HG03139 (cell line): ENCODE data around the gene CEBPZ.
"Not testable (repeated sequence)": the region's sequence is repeated elsewhere in the genome, so short reads cannot be mapped to it uniquely, and the experiment has no call there.

Source experiments
- ATAC-seq: cut with Tn5 transposase; IDR thresholded peaks from one replicate; pipeline ENCODE4 v1.9.1; 2021; ENCODE audit not compliant: unreplicated experiment

CEBPZ gene

DNA sequence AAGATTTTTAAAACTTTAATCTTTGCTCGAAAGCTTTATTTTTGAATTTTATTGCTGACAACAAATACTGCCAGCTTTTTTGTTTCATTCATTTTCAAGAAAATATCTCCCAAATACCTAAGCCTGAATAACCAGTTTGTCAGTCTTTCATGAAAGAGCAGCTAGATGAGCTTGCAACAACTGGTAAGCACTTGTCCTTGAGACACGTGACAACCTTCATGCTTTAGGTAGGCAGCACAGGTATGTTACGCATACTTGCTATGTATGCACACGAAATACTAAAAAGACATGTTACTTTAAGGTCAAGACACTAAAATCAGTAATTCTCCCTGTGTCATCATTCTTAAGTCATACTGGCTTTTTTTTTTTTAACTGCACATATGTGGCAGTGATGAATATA, 12.3 kb downstream of the CEBPZ start:
- ATAC-seq = no peak

DNA sequence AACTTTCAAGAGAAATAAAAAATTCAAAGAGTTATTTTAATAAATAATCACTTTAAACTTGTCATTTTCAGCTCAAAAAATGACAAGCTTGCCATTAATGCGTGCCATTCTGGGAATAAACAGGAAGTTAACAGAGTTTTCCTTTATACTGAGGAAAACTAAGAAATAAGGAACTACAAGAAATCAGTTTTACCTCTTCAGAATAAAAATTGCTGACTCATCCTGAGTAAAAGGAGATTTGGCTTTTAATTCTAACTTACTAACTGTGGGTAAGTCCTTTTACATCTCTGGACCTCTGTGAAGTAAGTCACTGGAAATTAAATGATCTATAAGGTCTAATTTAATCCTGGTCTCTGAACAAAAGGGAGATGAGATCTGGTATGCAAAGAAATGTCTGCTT, 16.1 kb downstream of the CEBPZ start:
- ATAC-seq = no peak

DNA sequence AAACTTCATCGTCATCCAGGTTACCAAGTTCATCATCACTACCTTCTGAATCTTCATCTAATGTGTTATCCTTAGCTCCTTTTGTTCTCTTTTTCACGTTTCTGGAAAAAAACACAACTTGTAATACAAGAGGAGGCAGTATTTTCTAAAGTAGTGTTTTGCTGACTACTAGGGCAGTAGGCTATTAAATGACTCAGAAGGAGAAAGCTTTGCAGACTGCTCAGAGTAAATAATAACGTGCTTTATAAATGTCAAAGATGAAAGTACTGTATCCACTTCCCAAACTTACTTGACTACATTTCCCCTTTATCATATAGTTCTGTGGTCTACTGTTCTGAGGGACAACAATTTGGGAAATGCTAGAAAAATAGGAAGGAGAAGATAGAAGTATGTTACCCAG, 19.5 kb downstream of the CEBPZ start:
- ATAC-seq = no peak

DNA sequence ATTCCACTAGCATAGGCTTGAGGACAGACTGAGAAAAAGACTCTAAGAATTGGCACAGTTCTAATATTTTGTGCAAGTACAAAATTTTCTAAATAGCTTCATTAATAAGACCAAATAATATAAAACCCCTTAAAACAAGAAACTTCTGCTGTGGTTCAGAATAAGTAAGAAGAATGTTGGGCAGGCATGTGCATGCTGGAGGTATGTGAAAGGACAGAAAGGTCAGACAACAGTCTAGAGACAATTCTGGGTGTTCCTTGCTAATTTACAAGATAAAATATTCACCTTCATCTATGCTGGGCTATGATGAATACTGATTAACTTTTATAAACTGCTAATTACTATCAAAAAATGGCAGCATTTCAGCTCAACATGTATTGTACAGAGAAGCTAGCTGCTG, 20.2 kb downstream of the CEBPZ start:
- no peak for ATAC-seq

DNA sequence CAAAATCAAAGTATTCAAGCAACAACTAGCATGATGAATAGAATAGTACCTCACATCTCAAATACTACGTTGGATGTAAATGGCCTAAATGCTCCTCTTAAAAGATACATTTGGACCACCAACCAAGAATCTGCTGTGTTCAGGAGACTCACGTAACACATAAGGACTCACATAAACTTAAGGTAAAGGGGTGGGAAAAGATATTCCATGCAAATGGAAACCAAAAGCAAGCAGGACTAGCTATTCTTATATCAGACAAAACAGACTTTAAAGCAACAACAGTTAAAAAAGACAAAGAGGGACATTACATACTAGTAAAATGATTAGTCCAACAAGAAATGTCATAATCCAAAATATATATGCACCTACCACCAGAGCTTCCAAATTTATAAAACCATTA, 24.6 kb downstream of the CEBPZ start:
- not testable (repeated sequence) for ATAC-seq

DNA sequence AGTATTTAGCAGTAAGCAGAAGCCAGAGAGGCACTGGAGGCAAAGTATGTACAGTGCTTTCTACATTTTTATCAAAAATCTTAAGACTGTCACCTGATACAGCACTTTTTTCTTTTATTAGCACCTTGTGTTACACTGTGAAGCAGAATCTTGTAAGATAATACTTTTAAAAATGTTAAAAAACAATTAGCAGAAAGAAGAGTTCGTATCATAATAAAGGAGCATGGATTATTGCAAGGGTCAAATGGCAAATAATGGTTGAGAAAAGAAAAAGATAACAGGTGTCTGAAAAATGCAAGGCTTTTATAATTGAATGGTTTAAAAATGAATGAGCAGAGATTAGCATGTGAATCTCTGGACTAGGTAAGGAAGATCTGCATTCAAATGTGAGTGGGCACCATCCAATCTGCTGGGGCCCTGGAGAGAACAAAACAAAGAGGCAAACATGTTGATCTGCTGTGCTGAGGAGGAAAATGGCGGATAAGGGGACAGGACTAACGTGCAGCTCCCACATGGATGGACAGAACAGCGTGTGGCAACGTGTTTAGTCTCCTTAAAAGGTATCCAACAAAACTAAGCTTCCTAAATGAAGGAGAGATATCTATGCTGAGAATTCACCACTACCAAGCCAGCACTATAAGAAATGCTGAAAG, 25.6 kb downstream of the CEBPZ start:
- no peak for ATAC-seq

DNA sequence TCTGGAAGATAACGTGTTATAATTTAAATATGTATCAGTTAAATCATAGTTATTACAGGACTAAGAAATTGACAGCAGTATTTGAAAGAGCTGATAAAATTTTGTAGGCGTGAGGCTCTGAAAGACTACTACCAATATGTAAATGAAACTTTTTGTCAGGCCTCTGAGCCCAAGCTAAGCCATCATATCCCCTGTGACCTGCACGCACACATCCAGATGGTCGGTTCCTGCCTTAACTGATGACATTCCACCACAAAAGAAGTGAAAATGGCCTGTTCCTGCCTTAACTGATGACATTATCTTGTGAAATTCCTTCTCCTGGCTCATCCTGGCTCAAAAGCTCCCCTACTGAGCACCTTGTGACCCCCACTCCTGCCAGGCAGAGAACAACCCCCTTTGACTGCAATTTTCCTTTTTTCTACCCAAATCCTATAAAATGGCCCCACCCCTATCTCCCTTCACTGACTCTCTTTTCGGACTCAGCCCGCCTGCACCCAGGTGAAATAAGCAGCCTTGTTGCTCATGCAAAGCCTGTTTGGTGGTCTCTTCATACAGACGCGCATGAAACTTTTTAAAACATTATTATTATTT, 26.2 kb downstream of the CEBPZ start:
- not testable (repeated sequence) for ATAC-seq

DNA sequence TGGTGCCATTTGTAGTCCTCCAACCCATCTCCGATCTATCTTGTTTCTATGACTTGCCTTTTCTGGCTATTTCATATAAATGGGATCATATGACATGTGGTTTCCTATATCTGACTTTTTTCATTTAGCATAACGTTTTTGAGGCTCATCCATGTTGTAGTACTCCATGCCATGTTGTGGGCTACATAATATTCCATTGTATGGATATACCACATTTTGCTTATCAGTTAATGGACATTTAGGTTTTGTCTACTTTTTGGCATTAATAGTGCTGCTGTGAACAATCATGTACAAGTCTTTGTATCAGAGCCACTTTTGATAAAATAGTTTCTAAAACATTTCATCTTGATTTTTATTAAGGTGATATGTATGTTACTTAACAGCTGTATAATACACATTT, 27.7 kb downstream of the CEBPZ start:
- no peak for ATAC-seq

DNA sequence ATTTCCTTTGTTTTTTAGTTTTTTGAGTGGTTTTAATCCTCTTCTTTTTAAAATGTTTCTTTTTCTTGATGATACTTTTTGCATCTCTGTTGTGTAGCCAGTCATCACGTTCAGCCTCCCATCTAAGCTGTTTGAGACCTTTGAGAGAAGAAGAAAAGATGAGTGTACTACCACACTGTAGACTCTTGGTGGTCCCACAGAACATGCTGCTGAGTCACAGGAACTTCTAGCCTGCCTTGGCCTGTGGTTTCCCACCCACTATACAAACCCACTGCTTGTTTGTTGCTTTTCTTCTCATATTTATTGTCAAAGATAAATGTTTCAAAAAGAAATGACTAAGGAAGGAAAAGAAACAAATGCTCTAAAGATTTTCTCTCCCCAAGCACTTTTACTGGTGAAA, 29.6 kb downstream of the CEBPZ start:
- ATAC-seq = no peak

DNA sequence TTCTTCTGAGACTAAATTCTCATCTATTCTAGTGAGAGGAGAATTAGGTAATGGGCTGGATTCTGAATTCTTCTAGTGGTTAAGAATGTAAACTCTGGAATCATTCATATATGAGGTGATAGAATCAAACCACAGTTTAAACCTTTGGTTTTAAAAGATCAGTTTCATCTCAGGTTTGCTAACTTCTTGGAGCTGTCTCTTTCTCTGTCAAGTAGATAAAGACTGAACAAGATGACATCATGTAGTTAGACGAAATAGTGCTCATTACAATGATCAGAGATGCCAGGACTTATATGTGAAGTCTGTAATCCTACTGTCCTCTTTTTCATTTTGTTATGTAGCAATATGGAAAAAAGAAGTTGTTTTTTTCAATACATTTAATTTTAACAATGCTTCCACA, 30.2 kb downstream of the CEBPZ start:
- no peak for ATAC-seq

DNA sequence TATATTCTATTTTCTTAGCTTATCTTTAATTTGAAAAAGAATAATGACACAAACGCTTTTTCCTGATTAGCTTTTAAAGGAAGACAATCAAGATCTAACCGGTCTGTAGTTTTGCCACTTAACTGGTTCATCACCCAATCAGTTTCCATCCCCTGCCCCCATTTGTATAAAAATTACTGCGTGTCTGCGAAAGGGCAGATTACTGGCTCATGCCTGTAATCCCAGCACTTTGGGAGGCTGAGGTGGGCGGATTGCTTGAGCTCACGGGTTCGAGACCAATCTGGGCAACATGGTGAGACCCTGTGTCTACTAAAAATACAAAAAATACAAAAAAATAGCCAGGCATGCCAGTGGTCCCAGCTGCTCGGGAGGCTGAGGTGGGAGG, 32.7 kb downstream of the CEBPZ start:
- ATAC-seq = no peak

DNA sequence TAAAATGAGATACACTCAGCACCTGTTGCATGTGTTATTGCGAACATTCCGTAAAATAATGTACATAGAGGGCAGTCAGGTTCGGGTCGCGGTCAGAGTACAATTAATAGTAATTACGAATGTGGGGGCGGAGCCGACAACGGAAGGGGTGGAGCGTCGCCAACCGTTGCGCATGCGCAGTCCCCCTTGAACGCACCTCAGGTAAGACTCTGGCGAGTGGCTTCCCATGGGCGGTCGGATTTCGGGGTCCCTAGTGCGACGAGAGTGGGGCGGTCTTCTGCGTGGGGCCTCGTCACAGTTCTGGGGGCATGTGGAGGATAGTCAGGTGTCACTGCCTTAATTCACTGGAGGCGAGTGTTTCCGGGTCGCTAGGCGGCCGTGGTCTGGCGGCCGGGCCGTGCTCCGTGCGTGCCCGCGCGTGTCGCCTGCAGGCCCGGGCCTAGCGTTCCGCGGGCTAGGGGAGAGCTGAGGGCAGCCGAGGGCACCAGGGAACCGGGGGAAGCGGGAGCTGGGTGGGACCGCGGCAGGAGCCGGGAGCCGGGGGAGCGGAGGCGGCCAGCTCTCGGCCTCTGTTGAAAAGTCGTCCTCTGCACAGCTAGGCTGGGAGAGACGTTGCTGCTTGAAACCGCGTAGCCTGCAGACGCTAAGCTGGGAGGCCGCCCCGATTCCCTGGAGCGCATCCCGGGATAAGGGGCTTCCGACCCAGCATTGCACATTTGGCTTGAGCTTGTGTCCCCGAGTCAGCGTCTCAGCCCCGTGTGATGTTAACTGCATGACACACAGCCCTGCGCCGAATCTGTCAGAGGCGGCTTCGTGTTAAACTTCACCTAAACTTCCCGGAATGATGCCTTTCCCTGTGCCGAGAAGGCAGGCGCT, 34.8 kb downstream of the CEBPZ start, which contains the start of gene CEBPZOS:
TSS of gene CEBPZOS (plus strand) at position 177 of the 876 bp plus-strand sequence. CDS start 3,209 bp downstream, outside the sequence.
- ATAC-seq = peak; percentile 71

DNA sequence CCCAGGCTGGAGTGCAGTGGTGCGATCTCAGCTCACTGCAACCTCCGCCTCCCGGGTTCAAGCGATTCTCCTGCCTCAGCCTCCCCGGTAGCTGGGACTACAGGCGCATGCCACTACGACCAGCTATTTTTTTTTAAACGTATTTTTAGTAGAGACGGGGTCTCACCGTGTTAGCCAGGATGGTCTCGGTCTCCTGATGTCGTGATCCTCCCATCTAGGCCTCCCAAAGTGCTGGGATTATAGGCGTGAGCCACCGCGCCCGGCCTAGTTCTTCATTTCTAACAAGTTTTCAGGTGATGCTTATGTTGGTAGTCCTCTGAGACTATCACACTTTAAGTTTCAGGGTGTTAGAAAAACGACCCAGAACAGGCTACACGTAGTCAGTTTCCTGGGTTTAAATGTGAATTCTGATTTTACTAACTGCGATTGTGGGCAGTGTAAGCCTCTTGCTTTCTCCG, 35.5 kb downstream of the CEBPZ start:
- ATAC-seq = not testable (repeated sequence)

DNA sequence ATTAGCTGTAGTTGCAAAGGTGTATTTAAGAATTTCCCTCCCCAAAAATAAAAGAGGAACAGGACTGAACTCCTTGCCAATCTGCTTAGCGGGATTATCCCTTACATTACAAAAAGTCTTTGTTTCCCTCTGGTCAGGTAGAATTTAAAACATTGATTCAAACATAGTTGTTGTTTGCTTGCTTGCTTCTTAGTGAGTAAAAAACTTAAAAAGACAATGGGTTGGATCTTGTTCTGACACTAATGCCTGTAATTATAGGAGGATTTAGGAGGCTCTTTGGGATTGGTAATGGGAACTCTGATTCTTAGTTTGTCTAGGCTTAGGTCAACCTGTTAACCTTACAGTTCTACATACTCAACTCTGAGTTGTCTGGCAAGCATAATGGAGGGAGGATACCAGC, 38.8 kb downstream of the CEBPZ start:
- ATAC-seq = no peak

DNA sequence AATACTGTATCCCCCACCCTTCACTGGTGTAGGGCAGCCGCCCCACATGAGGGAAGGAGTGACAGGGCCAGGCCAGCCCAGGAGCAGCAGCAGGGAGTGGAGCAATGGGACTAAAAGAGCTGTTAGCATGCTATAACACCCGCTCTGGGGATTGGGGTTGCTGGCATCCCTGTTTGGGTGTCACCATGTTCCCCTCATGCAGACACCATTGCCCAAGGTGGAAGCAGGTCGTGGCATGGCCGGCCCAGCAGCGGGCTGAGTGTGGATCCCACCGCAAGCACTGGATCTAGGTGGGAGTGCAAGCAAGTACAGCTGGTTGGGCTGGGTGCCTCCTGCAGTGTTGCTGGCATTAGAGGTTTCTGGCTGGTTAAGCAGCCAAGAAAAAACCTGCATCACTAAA, 39.6 kb downstream of the CEBPZ start:
- no peak for ATAC-seq

DNA sequence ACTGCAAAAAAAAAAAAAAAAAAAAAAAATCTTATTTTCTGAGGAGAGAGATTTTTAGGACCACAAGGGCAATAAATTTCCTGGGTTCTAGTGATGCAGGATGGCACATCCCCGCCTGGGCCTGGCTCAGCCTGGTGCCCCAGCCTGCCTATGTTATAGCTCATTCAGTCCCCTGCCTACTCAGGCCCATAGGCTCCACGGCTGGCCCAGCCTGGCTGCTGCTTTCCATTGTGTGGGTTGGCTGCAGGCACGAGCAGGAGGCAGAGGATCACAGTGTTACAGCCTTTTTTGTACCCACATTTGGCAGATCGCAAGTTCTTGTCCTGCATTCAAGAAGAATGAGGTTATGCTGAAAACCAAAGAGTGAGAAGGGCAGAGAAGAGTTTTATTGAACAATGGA, 40.1 kb downstream of the CEBPZ start:
- no peak for ATAC-seq

DNA sequence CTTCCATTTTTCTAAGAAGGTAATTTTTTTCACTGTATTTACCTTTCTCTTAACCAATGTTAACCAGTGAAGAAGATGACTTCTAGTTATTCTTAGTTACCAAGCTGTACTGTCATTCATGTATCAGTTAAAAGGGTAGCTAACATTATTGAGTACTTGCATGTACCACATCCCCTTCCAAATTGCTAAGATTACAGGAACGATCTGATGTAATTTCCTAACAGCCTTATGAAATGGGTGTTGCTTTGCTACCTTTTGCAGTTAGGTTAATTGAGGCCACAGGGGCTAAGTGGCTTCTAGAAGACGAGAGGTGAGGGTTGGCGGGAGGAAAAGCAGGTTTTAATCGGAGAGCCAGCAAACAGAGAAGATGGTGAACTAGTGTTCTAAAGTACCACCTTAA, 41.1 kb downstream of the CEBPZ start:
- ATAC-seq = no peak

DNA sequence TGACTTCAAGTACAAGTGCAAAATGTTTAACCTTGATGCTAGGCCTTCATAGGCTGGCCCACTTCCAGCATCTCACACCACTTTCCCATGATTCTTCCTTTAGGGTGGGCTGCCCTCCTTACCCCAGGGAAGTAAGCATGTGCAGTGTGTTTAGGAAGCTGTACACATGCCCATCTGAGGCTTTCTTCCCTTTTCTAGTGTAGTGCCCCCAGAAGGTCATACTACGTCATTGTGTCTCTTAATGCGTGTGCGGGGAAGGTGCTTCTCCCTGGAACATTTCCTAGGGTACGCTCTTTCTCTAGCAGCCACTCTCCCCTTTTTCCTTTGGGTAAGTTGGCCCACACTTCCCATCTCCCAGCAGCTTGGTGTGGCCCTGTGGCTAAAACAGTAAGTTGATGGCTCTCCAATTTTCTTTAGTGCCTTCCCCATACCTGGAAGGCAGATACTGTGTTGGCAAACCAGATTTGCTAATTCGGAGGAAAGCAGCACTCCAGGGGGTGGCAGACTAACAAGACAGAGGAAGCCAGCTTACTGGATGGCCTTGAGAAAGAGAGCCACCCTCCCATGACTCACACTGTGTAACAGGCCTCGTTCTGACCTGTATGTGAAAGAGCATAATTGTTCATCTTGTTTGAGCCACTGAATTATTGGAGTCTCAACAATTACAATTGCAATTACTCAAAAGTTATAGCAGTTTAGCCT, 41.8 kb downstream of the CEBPZ start:
- ATAC-seq = no peak

DNA sequence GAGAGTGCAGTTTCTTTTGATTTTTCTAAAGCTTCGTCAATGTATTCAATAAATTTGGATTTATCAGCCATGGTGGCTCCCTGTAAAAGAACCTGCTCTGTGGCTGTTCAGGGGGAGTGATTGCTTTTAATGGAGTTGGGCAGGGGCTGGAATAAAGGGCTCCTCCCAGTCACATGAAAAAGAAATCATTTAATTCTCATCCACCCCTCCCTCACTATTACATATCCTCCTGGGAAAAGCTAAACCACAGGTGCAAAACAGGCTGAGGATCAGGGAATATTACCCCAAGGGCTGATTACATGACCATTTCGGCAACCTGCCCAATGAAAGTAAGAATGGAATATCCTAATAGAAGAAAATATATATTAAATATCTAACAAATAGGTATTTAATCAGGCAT, 42.8 kb downstream of the CEBPZ start, which contains the start of gene SULT6B1:
TSS of gene SULT6B1 (minus strand) at position 101 of the 400 bp plus-strand sequence. CDS start at position 71, 30 bp downstream.
- no peak for ATAC-seq

DNA sequence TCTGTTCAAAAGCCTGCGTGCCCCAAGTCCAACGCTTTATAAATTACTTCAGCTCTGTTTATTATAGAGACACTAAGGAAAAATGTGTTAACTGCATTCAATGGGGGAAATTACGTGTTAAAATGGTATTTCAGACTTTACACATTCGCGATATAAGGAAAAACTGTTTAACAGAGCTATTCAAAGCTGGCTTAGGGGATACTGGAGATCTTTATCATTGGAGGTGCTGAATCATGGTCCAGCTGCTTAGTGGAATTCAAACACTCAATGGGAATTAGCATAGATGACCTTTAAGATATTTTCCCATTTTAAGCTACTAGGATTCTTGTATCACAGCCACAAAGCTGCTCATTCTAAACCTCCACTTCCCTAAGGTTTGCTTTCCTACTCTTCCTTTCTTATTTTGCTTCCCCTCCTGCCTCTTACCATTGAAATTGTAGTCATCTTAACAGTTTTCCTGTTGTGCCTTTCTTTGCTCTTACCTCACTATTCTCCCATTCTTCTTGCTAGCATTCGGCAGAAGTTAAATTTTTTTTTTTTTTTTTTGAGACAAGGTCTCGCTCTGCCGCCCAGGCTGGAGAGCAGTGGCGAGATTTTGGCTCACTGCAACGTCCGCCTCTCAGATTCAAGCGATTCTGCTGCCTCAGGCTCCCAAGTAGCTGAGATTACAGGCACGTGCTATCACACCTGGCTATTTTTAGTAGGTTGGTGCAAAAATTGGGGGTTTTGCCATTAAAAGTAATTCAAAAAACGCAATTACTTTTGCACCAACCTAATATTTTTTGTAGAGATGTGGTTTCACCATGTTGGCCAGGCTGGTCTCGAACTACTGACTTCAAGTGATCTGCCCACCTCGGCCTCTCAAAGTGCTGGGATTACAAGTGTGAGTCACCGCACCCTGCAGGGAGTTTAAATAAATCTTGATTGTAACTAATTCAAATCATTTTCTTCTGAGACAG, 49.4 kb downstream of the CEBPZ start:
- ATAC-seq = no peak
